T-helper 9 cell (primary cell): ENCODE results near the gene KCNMA1.

Experiments
- DNase-seq: peaks from one replicate; pipeline ENCODE4 v3.0.0-alpha.2; 2020

KCNMA1 gene

GRCh38 chr10:76991621-76992020 lies 646.0 kb downstream of the KCNMA1 start:
- DNase-seq = no peak

GRCh38 chr10:76990561-76990960 lies 647.0 kb downstream of the KCNMA1 start:
- DNase-seq = no peak

- peak; percentile 52 for DNase-seq
These were observed 652.8 kb downstream of the KCNMA1 start for GRCh38 chr10:76984559-76985443.

GRCh38 chr10:76983624-76984023 lies 654.0 kb downstream of the KCNMA1 start:
- DNase-seq = no peak

- no peak for DNase-seq
These were observed 654.9 kb downstream of the KCNMA1 start for GRCh38 chr10:76982671-76983070.

- DNase-seq = no peak
These were observed 656.4 kb downstream of the KCNMA1 start for GRCh38 chr10:76981251-76981650.

- DNase-seq = no peak
These were observed 659.7 kb downstream of the KCNMA1 start for GRCh38 chr10:76977901-76978300.

- no peak for DNase-seq
These were observed 660.6 kb downstream of the KCNMA1 start for GRCh38 chr10:76977046-76977445.

- DNase-seq = no peak
These were observed 661.5 kb downstream of the KCNMA1 start for GRCh38 chr10:76976142-76976541.

GRCh38 chr10:76975126-76975525 lies 662.5 kb downstream of the KCNMA1 start:
- DNase-seq = no peak

- no peak for DNase-seq
These were observed 663.5 kb downstream of the KCNMA1 start for GRCh38 chr10:76974017-76974691.

GRCh38 chr10:76973091-76974016 lies 664.3 kb downstream of the KCNMA1 start:
- no peak for DNase-seq

- no peak for DNase-seq
These were observed 665.1 kb downstream of the KCNMA1 start for GRCh38 chr10:76972541-76972940.

GRCh38 chr10:76971547-76972170 lies 665.9 kb downstream of the KCNMA1 start:
- DNase-seq = no peak

GRCh38 chr10:76970711-76971519 lies 666.7 kb downstream of the KCNMA1 start:
- no peak for DNase-seq

- DNase-seq = no peak
These were observed 668.2 kb downstream of the KCNMA1 start for GRCh38 chr10:76969366-76969948.

GRCh38 chr10:76968483-76968882 lies 669.1 kb downstream of the KCNMA1 start:
- DNase-seq = no peak

- no peak for DNase-seq
These were observed 674.8 kb downstream of the KCNMA1 start for GRCh38 chr10:76962851-76963250.

GRCh38 chr10:76961841-76962240 lies 675.8 kb downstream of the KCNMA1 start:
- no peak for DNase-seq

GRCh38 chr10:76959111-76959510 lies 678.5 kb downstream of the KCNMA1 start:
- DNase-seq = no peak

GRCh38 chr10:76954838-76955237 lies 682.8 kb downstream of the KCNMA1 start:
- DNase-seq = no peak
